Hepatocyte (in vitro differentiated cells): ENCODE data around the gene MYO3B. TPM values are rescaled to one million over a fixed set of nuclear protein-coding genes. Genes with fewer than 3 reads are reported as not detected.

ENCODE experiments used
- DNase-seq: peaks from one replicate; pipeline ENCODE4 v3.0.0-alpha.2; 2016; ENCODE audit warnings: low spot score
- H2AFZ ChIP-seq: fragments of 200-600 bp; sonication (generic); 2 replicates; pipeline ENCODE4 v1.6.0; 2016; ENCODE audit warnings: antibody characterized with exemption, mild to moderate bottlenecking
- H3K27ac ChIP-seq: fragments of 200-600 bp; sonication (generic); 2 replicates; pipeline ENCODE4 v1.5.1; 2016; ENCODE audit warnings: mild to moderate bottlenecking
- H3K27me3 ChIP-seq: fragments of 200-600 bp; sonication (generic); 2 replicates; pipeline ENCODE4 v1.6.1; 2016
- H3K36me3 ChIP-seq: fragments of 200-600 bp; sonication (generic); replicated peaks from 2 replicates; pipeline ENCODE4 v1.5.1; 2016; ENCODE audit warnings: low read depth; ENCODE audit not compliant: insufficient read depth
- H3K4me1 ChIP-seq: fragments of 200-600 bp; sonication (generic); 2 replicates; pipeline ENCODE4 v1.5.1; 2016; ENCODE audit warnings: mild to moderate bottlenecking, moderate library complexity; ENCODE audit not compliant: insufficient read depth
- H3K4me2 ChIP-seq: fragments of 200-600 bp; sonication (generic); 2 replicates; pipeline ENCODE4 v1.6.0; 2016
- H3K4me3 ChIP-seq: fragments of 200-600 bp; sonication (generic); 2 replicates; pipeline ENCODE4 v1.5.1; 2016; ENCODE audit warnings: mild to moderate bottlenecking
- H3K79me2 ChIP-seq: fragments of 200-600 bp; sonication (generic); 2 replicates; pipeline ENCODE4 v1.6.0; 2017; ENCODE audit warnings: mild to moderate bottlenecking
- H3K9me2 ChIP-seq: fragments of 200-600 bp; sonication (generic); replicated peaks from 2 replicates; pipeline ENCODE4 v1.6.0; 2017; ENCODE audit warnings: mild to moderate bottlenecking; ENCODE audit not compliant: insufficient read depth
- H3K9me3 ChIP-seq: fragments of 200-600 bp; sonication (generic); 2 replicates; pipeline ENCODE4 v1.5.1; 2016; ENCODE audit warnings: low read depth, mild to moderate bottlenecking
- H4K20me1 ChIP-seq: fragments of 200-600 bp; sonication (generic); 2 replicates; pipeline ENCODE4 v1.6.0; 2016; ENCODE audit warnings: mild to moderate bottlenecking; ENCODE audit not compliant: insufficient read depth, poor library complexity, severe bottlenecking
- CTCF ChIP-seq: fragments of 200-600 bp; sonication (generic); IDR thresholded peaks from 2 replicates; pipeline ENCODE4 v1.5.1; 2016; ENCODE audit warnings: antibody characterized with exemption, mild to moderate bottlenecking; ENCODE audit not compliant: poor library complexity
- EZH2 ChIP-seq: fragments of 200-600 bp; sonication (generic); IDR thresholded peaks from 2 replicates; pipeline ENCODE4 v1.6.1; 2016; ENCODE audit warnings: antibody characterized with exemption, mild to moderate bottlenecking, borderline replicate concordance
- EZH2phosphoT487 ChIP-seq: fragments of 200-600 bp; sonication (generic); IDR thresholded peaks from one replicate; pipeline ENCODE4 v1.6.1; 2018; ENCODE audit warnings: antibody characterized with exemption, mild to moderate bottlenecking, low read depth, moderate library complexity; ENCODE audit not compliant: unreplicated experiment, severe bottlenecking
- WGBS: methylation state at CpG from one replicate; pipeline ENCODE4 v1.1.6; 2016; ENCODE audit warnings: low lambda C conversion rate; ENCODE audit errors: missing lambda C conversion rate; 5-methylcytosine and 5-hydroxymethylcytosine counted together
- polyA plus RNA-seq: library from polyadenylated mRNA; unstranded; fragments of >200 nt; fragmentation: Nextera tagmentation; extraction: Ambion mirVana; gene quantifications from 2 replicates; pipeline ENCODE4 v1.2.1, GENCODE V29; 2016
- total RNA-seq: library from RNA; depleted of rRNA; stranded (reverse); fragments of >200 nt; gene quantifications from 2 replicates; pipeline ENCODE4 v1.2.3, GENCODE V29; 2014

MYO3B gene
- total and polyA plus RNA-seq, 2 experiments from 2014 or later, result 0.63 to 1.1 TPM

GRCh38 chr2:170481201-170481600 is 303.3 kb downstream of the MYO3B start:
- Histone ChIP-seq H3K79me2 (no peaks in the 10 kb centered on the region), H3K4me3 (no peak overlapping the region), H3K27me3 (no peaks in the 10 kb centered on the region), H4K20me1 (no peaks in the 10 kb centered on the region), H2AFZ (no peak overlapping the region), H3K9me3 (no peaks in the 10 kb centered on the region), H3K27ac (no peak overlapping the region), H3K4me2 (no peak overlapping the region), H3K4me1 (peaks cover 5% of the 10 kb centered on the region), H3K36me3 (no peaks in the 10 kb centered on the region), H3K9me2 (no peaks in the 10 kb centered on the region)
- no peak for TF ChIP-seq EZH2
- no peak for TF ChIP-seq CTCF
- no peak for TF ChIP-seq EZH2phosphoT487
- no peak for DNase-seq
- WGBS, result 98% methylated on average over 4 of the region's 4 CpGs

GRCh38 chr2:170484552-170484951 is 306.6 kb downstream of the MYO3B start:
- no peak overlapping the region for H2AFZ ChIP-seq
- H3K36me3 ChIP-seq, result no peaks in the 10 kb centered on the region
- no peaks in the 10 kb centered on the region for H3K79me2 ChIP-seq
- no peak for DNase-seq
- TF ChIP-seq EZH2, result no peak
- H3K27ac ChIP-seq, result no peak overlapping the region
- no peaks in the 10 kb centered on the region for H3K9me3 ChIP-seq
- no peaks in the 10 kb centered on the region for H4K20me1 ChIP-seq
- no peak overlapping the region for H3K4me3 ChIP-seq
- H3K9me2 ChIP-seq, result no peaks in the 10 kb centered on the region
- no peaks in the 10 kb centered on the region for H3K27me3 ChIP-seq
- peaks cover 5% of the 10 kb centered on the region for H3K4me1 ChIP-seq
- no peak overlapping the region for H3K4me2 ChIP-seq

GRCh38 chr2:170485254-170486026 is 307.5 kb downstream of the MYO3B start:
- no peaks in the 10 kb centered on the region for H3K36me3 ChIP-seq
- no peaks in the 10 kb centered on the region for H3K9me2 ChIP-seq
- peak overlapping the region; percentile 63 for H3K27ac ChIP-seq
- peak; percentile 48 for DNase-seq
- no peaks in the 10 kb centered on the region for H3K9me3 ChIP-seq
- no peaks in the 10 kb centered on the region for H4K20me1 ChIP-seq
- H3K4me2 ChIP-seq, result peak overlapping the region; percentile 2
- no peak overlapping the region for H3K4me3 ChIP-seq
- H3K79me2 ChIP-seq, result no peaks in the 10 kb centered on the region
- WGBS, result 47% methylated on average over 3 of the region's 3 CpGs
- H2AFZ ChIP-seq, result no peak overlapping the region
- no peaks in the 10 kb centered on the region for H3K27me3 ChIP-seq
- TF ChIP-seq CTCF (no peak), EZH2 (no peak), EZH2phosphoT487 (no peak)
- peaks cover 5% of the 10 kb centered on the region for H3K4me1 ChIP-seq

- H3K9me3 ChIP-seq, result no peaks in the 10 kb centered on the region
- DNase-seq, result no peak
- H3K27ac ChIP-seq, result no peak overlapping the region
- WGBS, result 99% methylated on average over 3 of the region's 3 CpGs
- H3K4me3 ChIP-seq, result no peak overlapping the region
- no peaks in the 10 kb centered on the region for H3K27me3 ChIP-seq
- no peaks in the 10 kb centered on the region for H3K36me3 ChIP-seq
- H3K9me2 ChIP-seq, result no peaks in the 10 kb centered on the region
- no peak overlapping the region for H2AFZ ChIP-seq
- no peak overlapping the region for H3K4me2 ChIP-seq
- TF ChIP-seq EZH2phosphoT487 (no peak), EZH2 (no peak), CTCF (no peak)
- peaks cover 5% of the 10 kb centered on the region for H3K4me1 ChIP-seq
- no peaks in the 10 kb centered on the region for H3K79me2 ChIP-seq
- no peaks in the 10 kb centered on the region for H4K20me1 ChIP-seq
These were observed 308.8 kb downstream of the MYO3B start for GRCh38 chr2:170486730-170487129.
